ENCODE data around the gene HMG20A.
A peak's percentile ranks its signal among the peaks of the same experiment; 100 is the strongest.

Gene HMG20A

DNA sequence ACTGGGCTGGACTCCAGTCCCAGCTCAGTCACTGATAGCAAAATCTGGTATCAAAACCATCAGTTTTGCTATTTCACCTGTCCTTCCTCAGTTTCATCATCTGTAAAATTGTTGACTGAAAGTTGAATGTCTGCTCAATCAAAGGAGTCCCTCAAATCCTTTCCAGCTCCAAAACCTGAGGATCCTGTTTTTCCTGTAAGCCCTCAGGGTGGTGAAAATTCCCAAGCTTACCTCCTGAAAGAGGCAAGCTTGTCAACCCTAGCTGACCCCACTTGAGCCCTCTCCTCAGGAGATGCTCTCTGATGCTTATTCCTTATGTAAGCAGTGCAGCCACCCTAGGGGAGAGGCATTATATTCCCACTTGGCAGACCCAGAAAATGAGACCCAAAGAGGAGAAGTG lies 82.6 kb downstream of the HMG20A start:
- no peak for DNase-seq

DNA sequence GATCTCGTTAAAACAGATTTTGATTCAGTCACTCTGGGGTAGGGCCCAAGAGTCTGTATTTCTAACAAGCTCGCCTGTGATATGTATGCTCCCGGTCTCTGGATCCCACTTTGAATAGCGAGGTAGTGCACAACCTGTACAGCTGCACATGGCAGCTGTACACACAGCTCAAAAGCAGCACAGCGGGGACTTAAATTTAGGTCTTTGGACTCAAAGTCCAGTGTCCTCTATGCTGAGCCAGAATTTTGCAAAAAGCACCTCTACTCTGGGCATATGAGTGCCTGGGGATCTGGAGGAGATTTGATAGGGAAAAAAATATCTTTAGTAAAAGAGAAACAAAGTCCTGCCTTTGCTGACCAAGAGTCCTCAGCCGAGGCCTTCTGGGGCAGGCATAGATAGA lies 83.1 kb downstream of the HMG20A start:
- DNase-seq = no peak

DNA sequence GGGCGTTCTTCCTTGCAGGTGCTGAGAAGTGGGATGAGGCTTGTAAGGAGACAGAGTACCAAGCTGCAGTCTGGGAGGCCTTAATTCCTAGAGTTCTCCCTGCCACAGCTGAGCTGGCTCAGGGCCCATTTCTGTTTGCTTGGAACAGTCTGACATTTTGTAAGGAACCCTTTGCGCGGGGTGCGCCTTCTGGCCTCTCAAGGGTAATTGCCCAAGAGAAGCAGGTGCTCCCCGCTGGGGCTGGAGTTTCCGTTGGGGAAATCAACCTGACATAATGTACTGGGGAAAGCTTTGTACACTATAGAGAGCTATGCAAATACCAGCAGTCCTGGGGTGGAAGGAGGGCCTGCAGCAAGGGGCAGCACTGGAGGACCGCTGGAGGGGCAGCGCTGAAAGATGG lies 83.6 kb downstream of the HMG20A start:
- peak; percentile 13 for DNase-seq

DNA sequence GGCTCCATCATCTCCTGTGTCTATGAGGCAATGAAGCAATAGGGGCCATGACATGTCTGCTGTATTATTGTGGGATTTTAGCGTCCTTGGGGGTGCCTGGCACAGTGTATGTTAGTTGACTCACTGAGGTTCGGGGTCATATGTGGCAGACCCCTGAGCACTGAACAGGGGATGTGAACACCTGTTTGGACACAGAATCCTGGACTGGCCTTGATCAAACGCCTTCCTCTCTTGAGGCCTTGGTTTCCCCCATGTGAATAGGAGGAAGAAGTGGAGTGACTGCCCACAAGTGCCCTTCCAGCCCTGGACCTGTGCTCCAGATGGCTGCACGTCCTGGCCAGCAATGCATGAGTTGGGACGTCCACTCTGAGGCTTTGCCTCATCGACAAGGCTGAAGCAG lies 84.2 kb downstream of the HMG20A start:
- no peak for DNase-seq

DNA sequence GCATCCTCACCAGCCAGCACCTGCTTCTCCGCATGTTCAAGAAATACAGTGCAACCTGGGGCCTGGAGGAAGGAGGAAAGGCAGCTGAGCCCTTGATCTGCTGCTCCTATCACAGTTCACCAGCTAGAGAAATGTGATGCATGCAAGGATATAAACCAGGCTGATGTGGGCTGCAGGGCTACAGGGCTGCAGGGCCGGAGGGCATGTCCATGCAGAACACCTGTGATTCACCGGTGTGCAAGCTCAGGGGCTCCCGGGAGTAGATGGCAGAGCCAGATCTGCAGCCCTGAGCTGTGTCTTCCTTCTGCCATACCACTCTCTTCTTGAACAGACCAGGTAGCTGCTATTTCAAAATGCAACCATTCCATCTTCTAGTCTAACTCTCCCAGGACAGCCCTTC lies 84.9 kb downstream of the HMG20A start:
- DNase-seq = no peak

DNA sequence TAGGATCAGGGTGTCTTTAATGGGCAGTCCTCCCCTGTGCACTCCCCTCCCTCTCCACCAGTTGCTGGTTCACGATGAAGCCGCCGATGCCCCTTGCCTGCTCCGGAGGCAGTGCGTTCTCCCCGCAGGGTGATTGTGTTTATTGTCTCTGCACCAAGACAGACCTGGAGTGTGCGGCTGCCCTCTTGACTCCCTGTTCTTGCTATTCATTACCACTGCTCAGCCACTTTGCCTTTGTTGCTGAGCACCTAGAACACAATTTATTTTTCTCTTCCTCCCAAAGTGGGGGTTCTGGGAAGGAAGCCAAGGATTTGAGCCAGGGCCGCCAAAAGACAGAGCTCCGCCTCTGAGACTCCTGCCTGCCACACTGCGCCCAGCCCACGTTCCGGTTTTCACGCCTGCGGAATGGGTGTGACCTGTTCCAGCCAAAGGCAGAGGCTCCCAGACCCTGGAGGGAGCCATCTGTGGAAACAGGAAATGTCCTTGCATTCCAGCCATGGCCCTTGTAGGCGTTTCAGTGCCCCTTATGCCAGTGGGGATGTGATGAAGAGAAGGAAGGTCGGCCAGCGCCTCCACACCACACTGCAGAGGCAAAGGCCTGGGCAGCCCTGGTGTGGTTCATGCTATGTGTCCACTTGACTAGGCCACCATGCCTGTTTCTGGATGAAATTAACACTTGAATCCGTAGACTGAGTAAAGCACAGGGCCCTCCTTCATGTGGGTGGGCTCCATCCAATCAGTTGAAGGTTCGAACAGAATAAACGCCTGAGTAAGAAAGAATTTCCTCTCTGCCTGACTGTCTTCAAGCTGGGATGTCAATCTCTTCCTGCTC lies 85.8 kb downstream of the HMG20A start:
- DNase-seq = no peak

DNA sequence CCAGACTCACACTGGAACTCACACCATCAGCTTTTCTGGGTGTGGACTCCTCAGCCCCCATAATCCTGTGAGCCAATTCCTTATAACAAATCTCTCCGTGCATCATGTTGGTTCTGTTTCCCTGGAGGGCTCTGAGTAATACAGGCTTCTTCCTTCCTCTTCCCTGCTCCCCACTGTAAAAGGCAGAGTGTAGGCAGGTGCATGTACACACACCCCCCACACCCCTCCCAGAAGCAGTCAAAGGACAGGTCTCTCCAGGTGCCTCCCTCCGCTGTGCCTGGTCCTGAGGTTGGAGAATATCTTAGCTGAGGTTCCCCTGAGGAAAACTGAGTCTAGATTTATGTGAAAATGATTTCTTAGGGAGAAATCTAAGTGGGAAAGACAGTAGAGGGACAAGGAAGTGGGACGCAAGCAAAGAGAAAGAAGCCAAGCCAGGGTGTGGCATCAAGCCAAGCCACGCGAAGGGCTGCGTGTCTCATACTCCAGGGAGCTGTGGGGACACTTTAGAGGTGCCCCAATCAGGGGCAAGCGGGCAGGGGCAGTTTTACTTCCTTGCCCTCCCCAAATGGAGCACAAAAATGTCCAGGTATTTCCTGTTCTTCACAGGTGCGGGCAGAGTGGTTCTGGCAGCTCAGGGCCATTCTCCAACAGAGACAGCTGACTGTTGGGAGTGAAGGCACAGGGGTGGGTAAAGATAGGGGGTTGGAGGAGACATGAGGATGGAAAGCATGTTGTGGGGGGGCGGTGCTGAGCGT lies 86.6 kb downstream of the HMG20A start:
- DNase-seq = no peak

DNA sequence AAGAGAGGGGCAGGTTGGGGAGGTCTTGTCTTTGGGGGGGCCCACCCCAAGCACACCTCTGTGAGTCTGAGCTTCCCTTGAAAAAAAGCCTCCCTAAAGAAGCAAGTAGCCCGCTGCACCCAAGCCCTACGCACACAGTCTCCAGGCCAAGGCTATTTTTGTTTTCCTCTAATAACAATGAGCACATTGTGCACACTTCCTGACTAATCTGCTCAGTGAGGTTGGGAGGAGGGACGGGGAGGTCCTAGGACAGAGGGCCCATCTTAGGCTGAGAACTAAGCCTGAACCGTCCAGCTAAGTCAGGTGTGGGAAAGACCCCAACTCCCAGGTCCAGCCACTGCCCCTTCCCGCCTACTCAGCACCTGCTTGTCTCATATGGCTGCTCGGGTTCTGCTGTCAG lies 87.2 kb downstream of the HMG20A start:
- DNase-seq = no peak

DNA sequence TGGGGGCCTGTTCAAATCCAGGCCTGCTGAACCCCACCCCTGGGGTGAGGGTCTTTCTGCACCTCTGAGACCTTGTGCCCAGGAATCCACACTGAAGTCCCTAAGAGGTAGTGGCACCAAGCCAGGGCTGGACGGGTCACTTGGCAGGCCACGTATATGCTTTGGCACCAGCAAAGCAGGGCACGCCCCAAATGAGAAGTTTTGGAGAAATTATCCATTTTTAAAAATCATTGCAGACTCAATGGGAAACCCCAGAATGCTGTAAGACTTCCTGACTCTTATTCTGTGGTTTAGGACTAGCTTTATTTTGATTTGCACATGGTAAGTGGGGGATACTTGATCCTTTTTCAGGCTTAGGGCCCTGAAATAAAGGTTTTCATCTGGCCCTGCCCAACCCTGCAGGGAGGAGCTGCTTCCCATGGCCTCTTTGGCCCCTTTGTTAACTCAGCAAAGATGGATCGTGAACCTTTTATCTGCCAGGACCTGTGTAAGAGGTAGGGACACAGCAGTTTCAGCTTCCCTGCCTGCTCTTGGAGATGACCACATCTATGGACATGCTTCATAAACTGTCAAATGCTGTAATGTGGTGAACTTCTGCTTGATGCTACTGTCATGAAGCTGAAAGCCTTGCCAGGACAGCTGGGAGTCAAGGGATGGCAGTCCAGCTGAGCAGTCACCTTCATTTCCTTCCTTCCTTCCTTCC lies 88.0 kb downstream of the HMG20A start:
- DNase-seq = no peak

DNA sequence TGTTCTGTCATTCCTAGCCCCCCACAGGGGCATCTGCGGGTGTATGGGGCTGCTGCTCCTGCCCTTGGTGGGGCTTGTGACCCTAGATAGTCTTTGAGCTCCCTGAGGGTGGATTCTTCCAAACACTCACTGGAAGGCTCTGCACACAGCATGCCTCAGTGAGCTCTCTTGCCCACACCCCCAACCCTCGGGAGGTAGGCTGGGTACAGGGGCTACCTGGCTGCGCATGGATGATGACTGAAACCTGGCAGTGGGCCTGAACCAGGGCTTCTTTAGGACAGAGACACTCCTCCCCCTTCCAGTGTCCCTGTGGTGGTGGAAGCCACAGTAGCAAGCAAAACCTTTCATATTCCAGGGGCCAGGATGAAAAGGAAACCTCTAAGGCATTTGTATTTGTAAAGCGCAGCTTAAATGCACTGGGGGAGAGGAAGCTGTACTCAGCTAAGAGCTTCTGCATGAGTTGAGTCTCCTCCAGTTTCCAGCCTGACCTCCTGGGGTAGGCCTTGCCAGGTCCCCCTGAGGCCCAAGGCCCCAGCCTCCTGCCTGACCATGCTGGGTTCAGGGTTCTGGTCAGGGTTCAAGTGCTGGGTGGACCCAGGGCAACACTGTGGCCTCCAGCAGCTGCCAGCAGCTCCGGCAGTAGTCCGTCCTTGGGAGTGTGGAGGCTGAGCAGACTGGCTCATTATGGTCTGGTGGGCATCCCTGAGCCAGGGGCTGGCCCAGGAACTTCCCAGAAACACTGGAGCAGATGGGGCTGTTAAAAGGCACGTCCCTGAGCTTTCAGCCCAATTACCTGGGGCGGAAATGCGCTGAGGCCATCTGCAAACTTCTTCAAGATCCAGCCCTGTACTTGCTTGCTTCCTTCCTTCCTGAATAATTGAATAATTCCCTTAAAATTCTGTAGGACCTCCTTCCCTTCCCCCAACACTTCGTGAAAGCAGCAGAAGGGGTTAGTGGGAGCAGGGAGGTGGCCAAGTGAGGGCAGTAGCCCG lies 89.7 kb downstream of the HMG20A start:
- no peak for DNase-seq

DNA sequence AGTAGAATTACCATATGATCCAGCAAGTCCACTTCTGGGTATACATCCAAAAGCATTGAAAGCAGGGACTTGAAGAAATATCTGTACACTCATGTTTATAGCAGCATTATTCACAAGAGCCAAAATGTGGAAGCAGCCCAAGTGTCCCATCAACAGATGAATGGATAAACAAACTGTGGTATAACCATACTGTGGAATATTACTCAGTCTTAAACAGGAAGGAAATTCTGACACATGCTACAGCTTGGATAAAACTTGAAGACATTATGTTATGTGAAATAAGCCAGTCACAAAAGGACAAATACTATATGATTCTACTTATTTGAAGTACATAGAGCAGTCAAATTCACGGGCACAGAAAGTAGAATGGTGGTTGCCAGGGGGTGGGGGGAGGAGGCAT lies 91.2 kb downstream of the HMG20A start:
- DNase-seq = no peak

DNA sequence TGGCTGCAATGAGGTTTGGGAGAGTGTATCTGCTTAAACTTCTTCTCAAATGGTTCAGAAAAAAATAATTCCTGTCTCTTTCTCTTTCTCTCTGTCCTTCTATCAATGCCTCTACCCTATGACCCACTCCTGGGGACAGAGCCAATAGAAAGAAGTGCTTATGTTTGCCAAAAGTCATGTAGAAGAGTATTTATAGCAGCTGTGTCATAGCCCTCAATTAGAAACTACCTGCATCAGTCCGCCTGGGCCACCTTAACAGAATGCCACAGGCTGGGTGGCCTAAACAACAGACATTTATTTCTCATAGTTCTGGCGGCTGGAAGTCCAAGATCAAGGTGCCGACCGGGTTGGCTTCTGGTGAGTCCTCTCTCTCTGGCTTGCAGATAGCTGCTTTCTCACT lies 92.5 kb downstream of the HMG20A start:
- no peak for DNase-seq

DNA sequence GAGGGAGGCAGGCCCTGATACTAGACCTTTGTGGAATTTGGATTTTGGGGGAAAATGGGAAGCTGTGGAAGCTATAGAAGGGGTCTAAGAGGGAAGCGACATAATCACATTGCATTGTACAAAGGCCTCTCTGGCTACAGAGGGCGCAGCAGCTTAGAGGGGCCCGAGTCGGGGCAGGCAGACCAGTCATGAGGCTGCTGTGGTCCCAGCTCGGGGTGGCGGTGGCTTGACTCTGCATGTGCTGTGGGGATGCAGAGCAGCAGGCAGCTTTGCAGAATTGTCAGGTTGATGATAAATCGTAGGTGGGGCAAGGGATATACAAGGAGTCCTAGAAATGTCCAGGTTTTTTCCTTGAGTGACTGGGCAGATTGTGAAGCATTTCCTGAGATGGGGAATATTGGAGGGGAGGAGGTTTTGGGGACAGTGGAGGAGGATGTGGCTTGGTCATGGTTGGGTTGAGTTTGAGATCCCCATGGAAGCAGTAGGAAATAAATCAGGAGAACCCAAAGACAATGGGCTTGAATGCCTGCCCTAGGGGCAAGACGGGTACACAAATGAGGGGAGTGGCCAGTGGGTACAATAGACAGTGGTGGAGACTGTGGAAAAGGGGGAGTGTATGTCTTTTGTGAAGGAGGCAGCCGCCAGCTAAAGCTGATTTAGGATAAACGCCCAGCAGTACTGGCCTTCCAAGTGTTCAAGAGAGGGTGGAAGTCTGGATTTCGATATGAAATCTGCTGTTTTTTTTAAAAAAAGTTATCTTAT lies 94.1 kb downstream of the HMG20A start:
- DNase-seq = no peak

DNA sequence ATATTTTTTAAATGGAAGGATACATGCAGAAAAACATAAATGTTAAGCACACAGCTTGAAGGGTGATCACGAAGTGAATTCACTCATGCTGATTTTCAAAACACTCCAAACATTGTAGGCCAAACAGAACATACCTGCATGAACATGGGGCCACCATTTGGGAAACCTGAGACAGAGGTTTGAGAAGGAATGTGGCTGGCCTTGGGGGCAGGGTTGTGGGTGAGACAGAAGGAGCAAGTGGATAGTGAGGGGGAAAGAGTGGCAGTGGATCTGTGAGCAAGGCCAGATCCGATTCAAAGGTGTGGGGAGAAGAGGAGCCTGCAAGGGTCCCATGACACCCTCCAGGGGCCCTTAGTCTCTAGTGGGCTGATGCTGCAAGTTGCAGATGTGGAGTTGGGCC lies 94.9 kb downstream of the HMG20A start:
- no peak for DNase-seq

DNA sequence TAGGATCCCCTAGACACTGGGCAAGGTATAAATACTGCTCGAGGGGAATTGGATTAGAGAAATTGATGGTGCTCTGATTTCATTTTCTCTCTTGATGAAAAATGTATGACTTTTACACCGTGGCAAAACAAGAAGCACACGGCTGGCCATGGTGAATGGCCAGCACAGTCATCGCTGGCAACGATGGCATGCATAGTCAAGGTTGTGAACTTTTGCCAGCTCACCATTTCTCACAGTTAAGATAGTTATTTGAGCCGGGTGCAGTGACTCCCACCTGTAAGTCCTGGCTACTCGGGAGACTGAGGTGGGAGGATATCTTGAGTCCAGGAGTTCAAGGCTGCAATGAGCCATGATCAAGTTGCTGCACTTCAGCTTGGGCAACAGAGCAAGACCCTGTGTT lies 95.4 kb downstream of the HMG20A start:
- DNase-seq = no peak

DNA sequence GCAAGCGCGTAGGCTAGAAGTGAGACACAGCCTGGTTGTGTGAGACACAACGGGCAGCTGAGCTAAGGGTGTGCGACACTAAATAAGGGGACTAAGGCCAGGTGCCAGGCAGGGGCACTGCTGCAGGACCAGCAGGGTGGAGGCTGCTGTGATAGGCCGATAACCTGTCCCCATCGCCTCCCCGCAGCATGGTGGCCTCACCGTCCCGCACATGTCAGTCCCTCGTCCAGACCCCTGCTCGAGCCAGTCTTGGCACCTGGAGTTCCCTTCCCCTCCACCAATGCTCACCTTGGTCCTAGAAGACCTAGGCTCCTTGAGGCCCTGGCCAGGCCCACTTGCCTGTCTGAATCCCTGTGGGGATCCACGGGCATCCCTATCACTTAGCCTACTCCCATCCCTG lies 96.1 kb downstream of the HMG20A start:
- no peak for DNase-seq

DNA sequence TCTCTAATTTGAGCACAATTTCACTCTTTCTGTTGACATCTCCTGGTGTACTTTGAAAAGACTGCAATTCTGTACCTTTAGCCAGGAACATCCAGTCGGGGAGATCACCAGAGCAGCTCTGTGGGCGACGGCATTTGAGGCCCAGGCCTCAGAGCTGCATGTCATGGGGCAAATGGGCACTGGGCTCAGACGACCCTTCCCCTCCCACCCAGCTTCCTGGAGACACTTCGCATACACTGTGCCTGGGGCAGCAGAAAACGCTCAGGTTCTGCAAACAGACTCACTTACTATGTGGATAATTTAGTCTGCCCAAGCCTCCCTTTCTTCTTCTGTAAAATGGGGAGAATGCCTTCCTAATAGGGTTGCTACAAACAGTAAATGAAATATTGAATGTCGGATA lies 96.9 kb downstream of the HMG20A start:
- DNase-seq = no peak

DNA sequence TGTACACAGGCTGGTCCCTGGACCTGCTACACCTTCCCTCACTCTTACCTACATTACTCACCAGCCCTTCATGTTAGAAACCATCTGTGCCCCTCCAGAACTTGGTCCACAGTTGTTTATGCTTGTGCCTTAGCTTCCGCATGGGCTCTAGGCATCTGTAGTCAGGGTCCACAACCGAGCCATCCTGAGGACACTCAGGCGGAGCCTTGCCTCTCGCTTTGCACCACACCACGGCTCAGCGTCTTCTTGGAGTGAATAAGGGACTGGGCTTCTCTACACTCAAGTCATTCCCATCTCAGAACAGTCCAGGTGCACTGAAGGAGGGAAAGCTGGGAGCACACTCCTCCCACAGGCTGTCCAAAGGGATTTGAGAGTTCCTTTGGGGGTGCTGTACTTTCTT lies 97.8 kb downstream of the HMG20A start:
- DNase-seq = no peak

DNA sequence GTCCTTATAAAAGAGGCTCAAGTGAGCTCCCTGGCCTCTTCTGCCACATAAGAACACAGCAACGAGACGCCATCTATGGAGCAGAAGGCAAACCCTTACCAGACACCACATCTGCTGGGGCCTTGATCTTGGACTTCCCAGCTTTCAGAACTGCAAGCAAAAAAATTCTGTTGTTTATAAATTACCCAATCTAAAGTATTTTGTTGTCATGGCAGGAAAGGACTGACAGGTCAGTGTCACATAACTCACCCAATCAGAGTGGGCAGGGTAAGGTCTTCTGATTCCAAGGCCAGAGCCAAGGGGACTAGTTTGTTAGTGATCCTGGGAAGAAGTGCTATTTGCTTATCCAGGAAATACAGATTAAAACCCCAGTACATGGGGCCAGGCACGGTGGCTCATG lies 98.9 kb downstream of the HMG20A start:
- DNase-seq = no peak

DNA sequence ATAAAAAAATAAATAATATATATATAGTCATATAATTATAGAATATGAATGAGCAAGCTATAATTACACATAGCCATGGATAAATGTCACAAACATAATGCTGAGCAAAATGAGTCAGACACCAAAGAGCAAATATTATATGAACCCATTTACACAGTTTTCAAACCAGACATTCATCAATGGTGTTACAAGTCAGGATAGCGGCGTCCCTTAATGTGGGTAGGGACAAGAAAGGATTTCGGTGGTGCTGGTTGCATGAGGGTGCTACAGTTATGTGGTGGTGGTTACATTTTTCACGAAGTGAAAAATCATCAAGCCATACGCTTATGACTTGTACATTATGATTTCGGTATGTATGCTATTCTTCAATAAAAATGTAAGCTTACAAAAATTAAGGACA lies 100.5 kb downstream of the HMG20A start:
- no peak for DNase-seq

DNA sequence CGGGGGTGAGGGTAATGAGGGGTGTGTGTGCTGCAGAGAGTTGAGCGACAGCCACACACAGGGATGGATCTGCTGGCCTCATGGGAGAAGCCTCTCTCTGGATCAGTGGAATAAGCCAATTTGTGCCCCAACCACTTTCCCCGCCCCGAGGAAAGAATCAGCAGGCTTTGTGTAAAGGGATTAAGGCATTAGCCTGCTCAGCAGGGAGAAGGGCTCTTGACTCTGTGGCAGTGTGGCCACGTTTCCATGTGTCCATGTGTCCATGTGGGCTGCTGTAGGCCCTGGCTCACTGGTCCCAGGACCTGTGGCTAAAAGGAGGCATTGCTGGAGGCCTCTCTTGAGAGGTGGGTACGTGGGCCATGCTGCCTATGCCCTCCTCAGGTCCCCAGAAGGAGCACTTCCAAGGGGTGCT lies 104.7 kb downstream of the HMG20A start:
- no peak for DNase-seq

All from GF-D8 (cell line).